ENCODE results near the gene PRKCA.

DNA sequence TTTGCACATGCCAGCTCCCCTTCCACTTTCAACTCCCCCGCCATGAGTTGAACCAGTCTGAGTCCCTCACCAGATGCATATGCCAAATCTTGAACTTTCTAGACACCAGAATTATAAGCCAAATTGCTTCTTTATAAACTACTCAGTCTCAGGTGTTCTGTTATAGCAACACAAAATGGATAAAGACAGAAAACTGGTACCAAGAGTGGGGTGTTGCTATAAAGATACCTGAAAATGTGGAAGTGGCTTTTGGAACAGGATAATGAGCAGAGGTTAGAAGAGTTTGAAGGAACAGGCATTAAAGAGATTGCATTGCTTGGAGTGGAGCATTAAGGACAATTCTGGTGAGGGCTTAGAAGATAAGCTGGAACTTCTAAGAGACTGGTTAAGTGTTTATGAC is 515.3 kb downstream of the PRKCA start:
- TF ChIP-seq, protein P1, sequence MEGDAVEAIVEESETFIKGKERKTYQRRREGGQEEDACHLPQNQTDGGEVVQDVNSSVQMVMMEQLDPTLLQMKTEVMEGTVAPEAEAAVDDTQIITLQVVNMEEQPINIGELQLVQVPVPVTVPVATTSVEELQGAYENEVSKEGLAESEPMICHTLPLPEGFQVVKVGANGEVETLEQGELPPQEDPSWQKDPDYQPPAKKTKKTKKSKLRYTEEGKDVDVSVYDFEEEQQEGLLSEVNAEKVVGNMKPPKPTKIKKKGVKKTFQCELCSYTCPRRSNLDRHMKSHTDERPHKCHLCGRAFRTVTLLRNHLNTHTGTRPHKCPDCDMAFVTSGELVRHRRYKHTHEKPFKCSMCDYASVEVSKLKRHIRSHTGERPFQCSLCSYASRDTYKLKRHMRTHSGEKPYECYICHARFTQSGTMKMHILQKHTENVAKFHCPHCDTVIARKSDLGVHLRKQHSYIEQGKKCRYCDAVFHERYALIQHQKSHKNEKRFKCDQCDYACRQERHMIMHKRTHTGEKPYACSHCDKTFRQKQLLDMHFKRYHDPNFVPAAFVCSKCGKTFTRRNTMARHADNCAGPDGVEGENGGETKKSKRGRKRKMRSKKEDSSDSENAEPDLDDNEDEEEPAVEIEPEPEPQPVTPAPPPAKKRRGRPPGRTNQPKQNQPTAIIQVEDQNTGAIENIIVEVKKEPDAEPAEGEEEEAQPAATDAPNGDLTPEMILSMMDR (IDR thresholded peaks at IDR 0.05): no peak
- TF ChIP-seq POLR2A (IDR thresholded peaks at IDR 0.05; ENCODE audit: low read depth): no peak
- no peak for TF ChIP-seq POLR2AphosphoS5 (IDR thresholded peaks at IDR 0.05)
